Activated CD8-positive, alpha-beta T cell treated with anti-CD3 and anti-CD28 coated beads for 36 hours (primary cell): ENCODE results near the gene TLR3. TPM values are rescaled to one million over a fixed set of nuclear protein-coding genes. Genes with fewer than 3 reads are reported as not detected.
A peak's percentile ranks its signal among the peaks of the same experiment; 100 is the strongest.

Source experiments
- ATAC-seq: fragments of 200-7000 bp; cut with Tn5 transposase; one replicate; pipeline ENCODE4 v1.10.0; 2021; ENCODE audit warnings: mild to moderate bottlenecking, moderate library complexity
- CTCF ChIA-PET: fragments of 350-600 bp; sonication (Branson Sonifier 250); formaldehyde crosslinking; loops from one replicate; lab custom pipeline; 2021; ENCODE audit warnings: antibody characterized with exemption; lab: Charles Lee
- POLR2A ChIA-PET: fragments of 350-600 bp; sonication (Branson Sonifier 250); formaldehyde crosslinking; loops from one replicate; lab custom pipeline; 2021; ENCODE audit warnings: antibody characterized with exemption; lab: Charles Lee
- DNase-seq: peaks from one replicate; pipeline ENCODE4 v3.0.0-alpha.2; 2020
- H3K27ac Mint-ChIP-seq: one replicate; pipeline ENCODE4 v1.8.0; 2021; ENCODE audit warnings: mild to moderate bottlenecking, mixed read lengths
- H3K27me3 Mint-ChIP-seq: one replicate; pipeline ENCODE4 v1.8.0; 2021; ENCODE audit warnings: mixed read lengths
- H3K36me3 Mint-ChIP-seq: one replicate; pipeline ENCODE4 v1.8.0; 2021; ENCODE audit warnings: low read depth, mixed read lengths
- H3K4me1 Mint-ChIP-seq: one replicate; pipeline ENCODE4 v1.8.0; 2021; ENCODE audit warnings: low read depth, mixed read lengths
- H3K4me3 Mint-ChIP-seq: one replicate; pipeline ENCODE4 v1.8.0; 2021; ENCODE audit warnings: mild to moderate bottlenecking, moderate library complexity, mixed read lengths
- H3K9me3 Mint-ChIP-seq: one replicate; pipeline ENCODE4 v1.8.0; 2021; ENCODE audit warnings: mixed read lengths
- CTCF ChIP-seq: fragments of 200-600 bp; IDR thresholded peaks from one replicate; pipeline ENCODE4 v1.8.0; 2022; ENCODE audit warnings: antibody characterized with exemption, mild to moderate bottlenecking
- intact Hi-C: fragments of 100-400 bp; cut with micrococcal nuclease; formaldehyde crosslinking; loops from one replicate; pipeline ENCODE4 v1.10.0; 2022
- total RNA-seq, 2 experiments: library from RNA; stranded (reverse); gene quantifications; one replicate each; pipeline ENCODE4 v1.2.3, GENCODE V29; 2021

TLR3 gene
- total RNA-seq, 2 experiments from 2014 or later, result not detected

- intact Hi-C loops, result no loop called here
- CTCF ChIA-PET, result interaction anchor here (0.7 to 1.3 kb wide), 2 partner anchors 10 to 37 kb away, joined by 3 to 4 read pairs; no protein-coding TSS in a partner anchor
- peak; percentile 71 for DNase-seq
- Mint-ChIP-seq H3K27ac (no peak within 1 kb of the TSS), H3K4me3 (peak within 1 kb of the TSS; percentile 71), H3K9me3 (no peaks in the 10 kb centered on the region), H3K36me3 (no peaks in the 10 kb centered on the region), H3K27me3 (peaks cover 41% of the 10 kb centered on the region), H3K4me1 (peaks cover 8% of the 10 kb centered on the region)
- POLR2A ChIA-PET, result no interaction called here
- ATAC-seq, result peak; percentile 96
- no peak for TF ChIP-seq CTCF
These were observed 35.3 kb downstream of the TLR3 start, which contains the start of gene FAM149A for GRCh38 chr4:186104114-186104889. Gene FAM149A (plus strand): TSS chr4:186104704.

DNA sequence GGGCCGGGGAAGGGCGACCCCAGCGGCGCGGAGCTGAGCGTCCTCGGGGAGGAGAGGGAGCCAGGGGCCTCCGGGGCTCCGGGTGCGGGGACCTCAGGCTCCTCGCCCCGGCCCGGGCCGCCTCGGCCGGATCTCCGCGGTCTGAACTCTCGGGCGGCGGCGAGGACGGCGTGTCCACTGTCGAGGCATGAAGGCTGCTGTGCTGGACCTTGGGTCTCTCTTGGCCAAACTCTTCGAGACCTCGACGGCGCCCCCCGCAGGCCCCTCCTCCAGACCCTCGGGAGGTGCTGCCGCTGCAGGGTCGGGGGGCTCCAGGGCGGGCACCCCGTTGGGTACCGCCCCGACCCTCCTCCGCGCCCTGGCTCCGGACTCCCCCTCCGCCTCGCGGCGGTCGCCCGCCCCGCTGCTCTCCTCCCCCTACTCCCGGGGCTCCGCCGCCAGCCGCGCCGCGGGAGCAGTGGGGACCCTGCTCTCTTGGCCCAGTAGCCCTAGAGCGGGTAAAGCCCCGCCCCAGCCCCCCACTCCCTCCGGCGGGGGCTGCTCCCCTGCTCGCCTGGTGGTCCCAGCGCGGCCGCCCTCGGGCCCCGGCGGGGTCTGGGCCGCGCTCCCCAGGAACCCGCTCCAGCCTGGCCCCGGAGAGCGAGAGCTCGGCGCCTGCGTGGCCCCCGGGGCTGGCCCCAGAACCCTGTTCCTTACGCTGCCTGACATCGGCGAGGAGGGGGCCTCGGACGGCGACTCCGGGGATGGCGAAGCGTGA is 36.1 kb downstream of the TLR3 start:
- no peak overlapping the region for H3K27ac Mint-ChIP-seq
- no peaks in the 10 kb centered on the region for H3K9me3 Mint-ChIP-seq
- no peak for TF ChIP-seq CTCF
- POLR2A ChIA-PET, result no interaction called here
- ATAC-seq, result peak; percentile 53
- intact Hi-C loops, result no loop called here
- H3K4me3 Mint-ChIP-seq, result peak overlapping the region; percentile 71
- H3K27me3 Mint-ChIP-seq, result peaks cover 40% of the 10 kb centered on the region
- no peaks in the 10 kb centered on the region for H3K36me3 Mint-ChIP-seq
- CTCF ChIA-PET, result interaction anchor here (0.7 to 1.3 kb wide), 2 partner anchors 11 to 37 kb away, joined by 3 to 4 read pairs; no protein-coding TSS in a partner anchor
- peaks cover 8% of the 10 kb centered on the region for H3K4me1 Mint-ChIP-seq
- no peak for DNase-seq

DNA sequence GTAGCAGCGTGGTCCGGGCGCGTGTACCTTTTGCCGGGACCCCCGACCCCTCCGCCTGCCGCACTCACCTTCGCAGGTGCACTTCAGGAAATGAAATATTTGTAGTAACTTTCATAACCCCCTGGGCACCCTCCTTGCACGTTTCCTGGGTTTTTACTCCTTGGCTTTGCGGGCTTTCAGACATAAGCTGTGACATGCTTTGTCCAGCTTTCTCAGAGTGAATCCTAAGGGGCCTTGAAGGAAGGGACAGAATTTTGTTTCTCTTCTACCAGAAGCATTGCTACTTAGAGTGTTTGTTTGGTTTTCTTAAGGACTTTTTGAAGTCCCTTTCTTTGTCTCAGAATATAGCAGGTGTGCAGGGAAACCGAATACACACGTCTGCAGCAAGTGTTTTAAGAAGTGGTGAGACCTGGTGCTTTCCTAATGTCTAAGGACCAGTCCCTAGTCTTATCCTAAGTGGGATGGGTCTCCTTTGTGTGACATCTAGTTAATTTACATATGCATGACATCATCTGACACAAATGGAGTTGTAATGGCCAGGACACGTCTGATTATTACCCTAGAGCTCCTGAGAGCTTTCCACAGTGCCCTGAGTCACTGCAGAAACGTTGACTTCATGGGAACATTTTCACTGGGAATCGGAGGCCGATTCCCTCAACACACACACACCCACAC is 36.8 kb downstream of the TLR3 start:
- DNase-seq (peak; percentile 3), ATAC-seq (no peak)
- H3K27me3 Mint-ChIP-seq, result peaks cover 40% of the 10 kb centered on the region
- TF ChIP-seq CTCF, result no peak
- ChIA-PET POLR2A (no interaction called here), CTCF (no interaction called here)
- peaks cover 8% of the 10 kb centered on the region for H3K4me1 Mint-ChIP-seq
- no peak overlapping the region for H3K27ac Mint-ChIP-seq
- no peaks in the 10 kb centered on the region for H3K36me3 Mint-ChIP-seq
- intact Hi-C loops, result no loop called here
- no peaks in the 10 kb centered on the region for H3K9me3 Mint-ChIP-seq
- peak overlapping the region; percentile 71 for H3K4me3 Mint-ChIP-seq

- Mint-ChIP-seq H3K36me3 (no peaks in the 10 kb centered on the region), H3K4me3 (no peak overlapping the region), H3K27ac (no peak overlapping the region), H3K4me1 (peaks cover 8% of the 10 kb centered on the region), H3K9me3 (no peaks in the 10 kb centered on the region), H3K27me3 (peaks cover 36% of the 10 kb centered on the region)
- ATAC-seq, result no peak
- POLR2A ChIA-PET, result no interaction called here
- no peak for DNase-seq
- CTCF ChIA-PET, result no interaction called here
- intact Hi-C loops, result no loop called here
- TF ChIP-seq CTCF, result no peak
These were observed 39.0 kb downstream of the TLR3 start for GRCh38 chr4:186107947-186108346.
